ENCODE measurements around the gene FASLG.
"Not testable (repeated sequence)": the region's sequence is repeated elsewhere in the genome, so short reads cannot be mapped to it uniquely, and the experiment has no call there.

The FASLG gene

DNA sequence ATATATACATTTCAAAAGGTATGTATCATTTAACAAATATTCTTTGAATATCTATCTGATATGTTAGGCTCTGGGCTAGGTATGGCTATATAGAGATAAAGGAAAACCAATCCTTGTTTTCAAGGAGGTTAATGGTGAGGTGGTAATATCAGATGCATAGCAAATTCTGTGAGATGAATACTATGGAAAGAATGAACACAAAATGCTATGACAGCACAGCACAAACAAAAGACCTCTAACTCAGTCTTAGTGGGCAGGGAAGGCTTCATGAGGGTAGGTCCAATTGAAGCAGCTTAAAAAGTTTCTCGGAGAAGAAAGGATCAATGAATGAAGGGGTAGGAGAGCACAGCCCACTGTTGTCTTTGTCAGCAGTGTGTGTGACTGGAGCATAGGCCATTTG, 27.2 kb downstream of the FASLG start:
- no peak for DNase-seq

DNA sequence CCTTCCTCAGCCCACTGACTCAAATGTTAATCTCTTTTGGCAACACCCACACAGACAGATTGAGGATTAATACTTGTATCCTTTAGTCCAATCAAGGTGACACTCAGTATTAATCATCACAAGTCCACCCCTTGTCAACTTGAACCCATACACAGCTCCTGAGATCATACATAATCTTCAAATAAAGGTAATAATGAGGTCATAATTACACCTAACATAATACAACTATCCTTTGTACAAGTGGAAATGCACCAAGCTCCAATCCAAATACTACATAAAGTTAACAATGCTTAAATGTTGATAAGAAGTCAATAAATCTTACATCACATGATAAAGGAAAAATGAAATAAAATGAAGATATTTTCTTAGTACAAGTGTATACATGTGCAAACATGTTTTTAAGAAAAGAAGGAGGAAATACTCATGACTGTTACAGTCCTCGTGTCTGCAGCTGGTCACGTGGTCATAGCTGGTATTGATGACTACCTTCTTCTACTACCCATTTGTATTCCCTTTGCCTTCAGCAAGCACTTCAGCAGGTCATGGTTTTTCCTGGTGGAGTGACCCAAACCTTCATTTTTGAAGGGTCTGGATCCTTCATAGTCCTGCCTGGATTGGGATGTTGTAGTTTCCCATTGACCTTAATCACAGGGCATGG, 29.7 kb downstream of the FASLG start:
- not testable (repeated sequence) for DNase-seq

DNA sequence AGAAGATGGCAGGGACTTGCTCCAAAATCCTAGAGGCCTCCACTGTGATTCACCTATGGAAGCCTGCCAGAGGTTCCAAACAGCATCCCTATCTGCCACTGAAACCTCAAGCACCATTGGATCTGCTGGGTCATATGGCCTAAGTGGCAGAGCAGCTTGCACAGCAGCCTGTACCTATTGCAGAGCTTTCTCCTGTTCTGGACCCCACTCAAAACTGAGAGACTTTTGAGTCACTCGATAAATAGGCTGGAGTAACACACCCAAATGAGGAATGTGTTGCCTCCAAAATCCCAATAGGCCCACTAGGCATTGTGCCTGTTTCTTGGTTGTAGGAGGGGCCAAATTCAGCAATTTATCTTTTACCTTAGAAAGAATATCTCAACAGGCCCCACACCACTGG, 32.0 kb downstream of the FASLG start:
- not testable (repeated sequence) for DNase-seq

DNA sequence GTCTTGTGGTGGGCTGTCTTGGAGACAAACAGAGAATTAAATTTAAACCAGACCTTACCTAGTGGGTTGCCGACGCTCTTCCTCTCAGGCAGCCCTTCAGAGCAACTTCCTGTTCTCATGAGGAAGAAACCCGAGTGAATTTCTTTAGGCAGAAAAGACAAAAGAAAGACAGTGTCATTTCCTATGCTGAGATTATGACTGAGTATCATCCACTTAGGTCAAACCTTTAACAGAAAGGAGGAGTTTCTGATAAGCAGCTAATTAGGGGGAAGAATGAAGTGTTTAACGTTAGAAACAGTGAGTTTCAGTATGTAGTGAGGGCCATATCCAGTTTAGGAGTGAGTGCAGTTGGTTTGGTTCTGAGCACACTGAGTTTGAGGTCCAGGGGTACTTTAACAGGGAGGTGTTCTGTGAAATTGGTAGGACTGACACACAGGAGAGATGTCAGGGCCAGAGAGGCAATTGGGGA, 38.7 kb downstream of the FASLG start:
- DNase-seq = no peak

GRCh38 chr1:172698224-172698623, 39.3 kb downstream of the FASLG start:
- DNase-seq = no peak

DNA sequence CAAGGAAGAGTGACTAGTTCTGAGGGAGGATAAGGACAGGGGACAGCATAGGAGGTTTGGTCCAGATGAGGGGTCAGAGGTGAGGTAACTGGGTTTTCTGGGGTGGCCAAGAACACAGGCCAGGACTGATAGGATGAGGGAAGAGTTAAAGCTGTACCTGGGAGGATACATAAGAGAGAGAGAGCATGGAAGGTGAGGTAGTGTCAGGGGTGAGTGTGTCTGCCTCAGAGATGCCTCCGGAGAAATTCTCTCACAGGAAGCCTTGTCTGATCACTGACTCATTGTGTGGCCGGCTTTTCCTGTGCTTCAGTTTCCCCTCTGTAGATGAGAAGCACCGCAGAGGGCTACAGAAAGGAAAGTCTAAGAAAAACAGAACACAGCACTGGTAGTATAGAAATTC, 40.2 kb downstream of the FASLG start:
- no peak for DNase-seq

DNA sequence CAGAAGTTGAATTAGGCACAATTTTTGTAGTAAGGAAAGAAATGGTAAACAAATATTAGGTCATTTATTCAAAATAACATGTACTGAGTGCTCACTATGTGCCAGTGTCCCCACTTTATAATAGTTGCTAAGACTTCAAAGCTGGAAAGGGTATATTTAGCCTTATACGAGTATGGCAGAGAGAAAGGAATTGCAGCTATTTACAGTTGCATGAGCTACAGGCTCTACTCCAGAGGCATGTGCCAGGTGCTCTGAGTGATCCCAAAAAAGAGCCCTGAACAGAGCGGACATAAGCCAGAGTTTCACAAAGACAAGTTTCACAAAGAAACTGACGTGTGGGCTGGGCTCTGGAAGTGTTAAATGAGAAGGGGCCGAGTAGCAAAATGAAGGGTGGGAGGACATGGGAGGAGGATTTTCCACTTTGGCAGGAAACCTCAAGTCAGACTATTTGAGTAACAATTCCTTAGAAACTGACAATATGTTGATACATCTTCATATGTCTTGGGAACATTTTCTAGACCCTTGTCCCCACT, 40.9 kb downstream of the FASLG start:
- no peak for DNase-seq

DNA sequence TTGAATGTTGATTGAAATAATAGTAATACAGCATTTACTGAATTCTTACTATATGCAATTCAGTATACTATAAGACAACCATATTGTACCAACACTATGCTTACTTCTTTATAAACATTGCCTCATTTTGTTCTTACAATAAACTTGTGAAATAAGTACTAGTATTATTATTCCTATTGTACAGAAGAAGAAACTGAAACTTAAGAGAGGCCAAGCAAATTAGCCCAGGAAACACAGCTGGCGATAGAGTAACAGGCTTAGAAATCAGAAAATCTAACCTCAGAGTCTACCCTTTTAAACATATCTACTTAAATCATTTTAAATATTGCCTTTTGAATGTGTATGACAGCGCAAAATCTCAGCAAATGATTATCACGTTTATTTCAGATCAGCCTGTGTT, 41.7 kb downstream of the FASLG start:
- no peak for DNase-seq

DNA sequence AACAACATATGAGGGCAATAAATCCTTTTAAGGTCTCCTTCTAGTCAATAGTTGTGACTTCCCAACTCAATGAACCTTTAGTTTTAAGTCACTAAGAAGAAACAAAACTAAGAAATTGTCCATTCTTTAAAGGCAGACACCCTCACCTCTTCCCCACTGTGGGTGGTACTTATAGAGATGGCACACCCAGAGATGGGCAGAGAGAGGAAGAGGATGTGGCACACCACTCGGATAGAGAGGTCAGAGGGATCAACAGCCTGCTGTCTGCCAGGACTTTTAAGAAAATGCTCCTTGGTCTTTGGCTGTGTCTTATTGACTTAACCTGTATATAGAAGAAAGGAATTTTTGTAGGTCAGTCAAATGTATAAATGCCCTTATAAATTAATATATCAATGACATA, 45.1 kb downstream of the FASLG start:
- no peak for DNase-seq

- no peak for DNase-seq
Measured at GRCh38 chr1:172704420-172705210, 45.7 kb downstream of the FASLG start.

- DNase-seq = no peak
Measured at GRCh38 chr1:172708452-172708851, 49.5 kb downstream of the FASLG start.

DNA sequence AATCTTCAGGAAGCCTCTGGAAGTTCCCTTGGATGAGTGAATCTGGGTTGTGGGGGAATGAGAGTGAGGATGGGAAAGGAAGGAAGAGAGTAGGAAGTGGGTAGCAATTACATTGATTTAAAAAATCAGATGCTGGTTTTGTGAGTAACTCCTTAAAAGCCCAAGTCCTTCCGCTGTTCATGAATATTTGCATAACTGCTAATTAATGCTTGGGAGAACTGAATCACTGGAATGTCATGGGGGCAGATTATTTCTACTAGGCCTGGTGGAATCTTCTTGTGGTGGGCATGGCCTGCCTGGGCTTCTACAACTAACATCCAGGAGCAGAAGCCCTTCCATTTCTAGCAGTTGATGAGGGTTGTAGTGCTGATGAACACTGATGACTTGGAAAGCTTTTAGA, 52.7 kb downstream of the FASLG start:
- no peak for DNase-seq

DNA sequence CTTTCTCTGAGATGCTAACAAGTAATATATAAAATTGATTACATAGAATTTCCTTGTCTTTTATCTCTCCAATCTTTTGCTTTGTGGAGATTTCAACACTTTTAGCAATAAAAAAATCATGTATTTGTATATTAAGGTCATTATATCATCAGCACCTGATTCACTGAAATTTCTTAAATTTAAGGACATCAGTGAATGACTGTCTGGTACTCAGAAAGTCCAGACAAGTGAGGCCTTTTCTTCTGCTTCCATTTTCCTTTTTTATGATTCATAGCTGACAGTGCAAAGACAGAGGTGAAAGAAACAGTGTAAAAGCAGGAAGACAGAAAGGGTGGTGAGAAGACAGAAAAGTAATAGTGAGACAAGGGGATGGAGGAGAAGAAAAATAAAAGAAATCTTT, 54.6 kb downstream of the FASLG start:
- no peak for DNase-seq

Measured in C1 segment of cervical spinal cord (tissue), 14 donors.